DMS79 (cell line): ENCODE measurements around the gene CHRNA3.

Experiments
- DNase-seq: peaks from one replicate; lab custom pipeline; 2025; lab: John Stamatoyannopoulos, UW

CHRNA3 gene

GRCh38 chr15:78620527-78621421 lies at the start of gene CHRNA3:
Gene CHRNA3 (minus strand): TSS chr15:78620996. CDS start chr15:78620794, 202 bp downstream.
- DNase-seq: no peak

- DNase-seq: no peak
Measured at GRCh38 chr15:78668987-78669386, 48.2 kb upstream of the CHRNA3 start.

- no peak for DNase-seq
Measured at GRCh38 chr15:78667578-78668236, 46.9 kb upstream of the CHRNA3 start.

GRCh38 chr15:78666010-78666409 lies 45.2 kb upstream of the CHRNA3 start:
- DNase-seq: no peak

GRCh38 chr15:78663703-78664102 lies 42.9 kb upstream of the CHRNA3 start:
- DNase-seq: no peak

- DNase-seq: no peak
Measured at GRCh38 chr15:78662028-78662427, 41.2 kb upstream of the CHRNA3 start.

- DNase-seq: no peak
Measured at GRCh38 chr15:78661001-78661400, 40.2 kb upstream of the CHRNA3 start.

- no peak for DNase-seq
Measured at GRCh38 chr15:78660584-78660983, 39.8 kb upstream of the CHRNA3 start.

- DNase-seq: no peak
Measured at GRCh38 chr15:78658823-78659222, 38.0 kb upstream of the CHRNA3 start.

GRCh38 chr15:78654272-78654671 lies 33.5 kb upstream of the CHRNA3 start:
- no peak for DNase-seq

- DNase-seq: no peak
Measured at GRCh38 chr15:78651930-78652615, 31.3 kb upstream of the CHRNA3 start.

GRCh38 chr15:78651007-78651406 lies 30.2 kb upstream of the CHRNA3 start:
- no peak for DNase-seq

GRCh38 chr15:78650022-78650421 lies 29.2 kb upstream of the CHRNA3 start:
- DNase-seq: no peak

GRCh38 chr15:78645009-78645408 lies 24.2 kb upstream of the CHRNA3 start:
- DNase-seq: no peak

- no peak for DNase-seq
Measured at GRCh38 chr15:78642331-78642730, 21.5 kb upstream of the CHRNA3 start.

GRCh38 chr15:78641749-78642275 lies 21.0 kb upstream of the CHRNA3 start:
- DNase-seq: no peak

- DNase-seq: no peak
Measured at GRCh38 chr15:78641102-78641748, 20.4 kb upstream of the CHRNA3 start, which contains the start of gene CHRNB4. Gene CHRNB4 (minus strand): TSS chr15:78641210. CDS start chr15:78641133, 77 bp downstream.

GRCh38 chr15:78640527-78641101 lies 19.8 kb upstream of the CHRNA3 start:
- no peak for DNase-seq

GRCh38 chr15:78638658-78639314 lies 18.0 kb upstream of the CHRNA3 start:
- DNase-seq: no peak

- DNase-seq: no peak
Measured at GRCh38 chr15:78637776-78638435, 17.1 kb upstream of the CHRNA3 start.
